GM19324 (cell line): Measurements from ENCODE around the gene LACTB.
"Not testable (repeated sequence)": the region's sequence is repeated elsewhere in the genome, so short reads cannot be mapped to it uniquely, and the experiment has no call there.

ENCODE experiments used
- ATAC-seq: cut with Tn5 transposase; IDR thresholded peaks from one replicate; pipeline ENCODE4 v1.9.1; 2021; ENCODE audit warnings: mild to moderate bottlenecking, moderate library complexity; ENCODE audit not compliant: unreplicated experiment, low FRiP score

LACTB gene

DNA sequence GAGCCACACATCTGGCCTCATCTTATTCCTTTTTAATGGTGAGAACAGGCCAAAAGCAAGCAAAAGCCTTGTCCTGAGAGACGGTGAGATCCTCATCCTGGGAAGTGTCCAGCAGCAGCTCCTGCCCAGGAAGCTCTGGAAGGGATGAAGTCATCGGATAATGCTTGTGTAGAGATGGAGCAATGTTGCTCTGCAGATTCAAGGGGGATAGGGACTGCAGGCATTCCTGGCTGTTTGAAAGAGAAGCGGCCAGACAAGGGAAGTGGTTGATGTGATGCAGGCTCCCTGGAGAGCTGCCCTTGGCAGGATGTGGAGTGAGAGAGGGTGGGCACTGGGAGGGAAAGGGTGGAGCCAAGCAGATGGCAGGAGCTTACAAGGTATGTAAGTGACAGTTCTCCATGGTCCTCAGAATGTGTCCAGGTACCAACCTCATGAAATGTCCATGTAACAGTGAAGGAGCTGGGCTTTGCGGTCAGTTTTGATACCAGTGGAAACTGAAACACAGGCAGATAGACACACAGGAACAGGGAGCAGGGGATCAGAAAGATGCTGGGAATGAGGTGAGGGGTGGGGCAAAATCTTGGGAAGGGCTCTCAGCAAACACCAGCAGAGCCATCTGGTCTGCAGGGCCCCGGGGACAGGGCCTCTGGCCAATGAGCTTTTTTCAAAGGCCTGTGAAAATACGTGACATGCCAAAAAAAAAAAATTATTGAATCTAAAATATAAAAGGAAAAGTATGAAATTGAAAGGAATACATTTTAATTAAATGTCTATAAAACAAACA, 32.2 kb upstream of the LACTB start:
- ATAC-seq = no peak

- no peak for ATAC-seq
Observed at GRCh38 chr15:63090472-63090871, 31.2 kb upstream of the LACTB start.

GRCh38 chr15:63090887-63091286, 30.8 kb upstream of the LACTB start:
- ATAC-seq = no peak

- no peak for ATAC-seq
Observed at GRCh38 chr15:63091679-63092446, 29.8 kb upstream of the LACTB start.

GRCh38 chr15:63093486-63094205, 28.0 kb upstream of the LACTB start:
- peak; percentile 57 for ATAC-seq

DNA sequence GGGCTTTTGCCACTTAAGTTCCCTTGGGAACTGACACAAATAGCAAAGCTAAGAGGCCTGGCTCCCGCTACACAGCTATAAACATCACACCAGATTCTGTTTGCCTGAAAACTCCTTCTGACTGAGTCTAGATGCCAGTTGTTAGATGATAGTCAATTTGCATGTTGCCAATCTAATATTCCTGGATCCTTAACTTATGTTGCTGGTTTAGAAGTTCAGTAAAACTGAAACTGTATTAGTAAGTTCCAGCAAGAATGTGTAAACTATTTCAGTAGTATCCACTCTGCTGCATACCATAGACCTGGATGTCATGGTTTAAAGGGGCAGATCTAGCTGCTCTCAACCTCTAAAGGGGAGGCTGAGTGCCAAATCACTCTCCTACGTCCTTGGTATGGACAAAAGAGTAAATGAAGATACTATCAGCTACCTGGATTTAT, 27.1 kb upstream of the LACTB start:
- ATAC-seq = no peak

GRCh38 chr15:63096178-63096577, 25.5 kb upstream of the LACTB start:
- ATAC-seq = no peak

GRCh38 chr15:63098901-63099300, 22.8 kb upstream of the LACTB start:
- ATAC-seq = not testable (repeated sequence)

DNA sequence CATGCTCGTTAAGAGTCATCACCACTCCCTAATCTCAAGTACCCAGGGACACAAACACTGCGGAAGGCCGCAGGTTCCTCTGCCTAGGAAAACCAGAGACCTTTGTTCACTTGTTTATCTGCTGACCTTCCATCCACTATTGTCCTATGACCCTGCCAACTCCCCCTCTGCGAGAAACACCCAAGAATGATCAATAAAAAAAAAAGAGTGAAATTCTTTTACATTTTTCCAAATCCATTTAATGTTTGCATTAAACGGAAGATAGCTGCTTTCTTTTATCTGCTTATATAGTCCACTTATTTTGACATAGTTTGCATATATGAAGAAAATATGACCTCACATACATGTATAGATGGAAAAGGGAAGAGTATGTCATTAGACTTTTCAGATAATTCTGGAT, 22.1 kb upstream of the LACTB start:
- ATAC-seq = not testable (repeated sequence)

DNA sequence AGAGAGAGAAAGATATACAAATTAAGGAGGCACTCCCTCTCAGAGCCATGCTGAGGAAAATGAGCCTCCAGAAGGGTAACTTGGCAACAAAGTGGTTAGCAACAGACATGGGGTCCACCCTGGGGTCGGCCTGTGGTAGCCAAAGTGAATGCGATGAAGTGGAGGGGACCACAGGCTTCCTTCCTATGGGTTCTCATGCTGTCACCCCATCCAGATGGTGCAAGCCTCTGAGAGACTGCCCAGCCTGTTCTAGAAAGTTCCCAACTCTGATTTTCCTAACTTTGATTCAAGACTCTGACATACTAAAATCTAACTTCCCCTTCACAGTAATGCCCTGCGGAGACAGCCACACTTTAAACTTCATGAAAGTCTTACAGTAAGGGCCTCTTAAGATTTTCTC, 18.2 kb upstream of the LACTB start:
- no peak for ATAC-seq

DNA sequence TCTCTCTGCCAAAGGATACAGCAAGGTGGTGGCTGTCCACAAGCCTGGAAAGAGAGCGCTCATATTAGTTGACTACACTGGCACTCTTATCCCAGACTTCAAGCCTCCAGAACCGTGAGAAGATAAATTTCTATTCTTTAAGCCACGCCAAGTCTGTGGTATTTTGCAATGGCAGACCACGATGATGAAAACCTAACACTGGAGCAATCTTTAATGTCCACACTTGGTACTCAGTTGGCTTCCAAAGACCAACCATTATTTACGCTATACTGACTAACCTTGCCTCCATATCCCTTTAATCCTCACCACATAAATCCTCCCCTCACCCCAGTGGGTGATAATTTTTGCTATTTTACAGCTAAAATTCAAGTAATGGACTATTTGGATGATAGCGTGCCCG, 16.9 kb upstream of the LACTB start:
- ATAC-seq = no peak

DNA sequence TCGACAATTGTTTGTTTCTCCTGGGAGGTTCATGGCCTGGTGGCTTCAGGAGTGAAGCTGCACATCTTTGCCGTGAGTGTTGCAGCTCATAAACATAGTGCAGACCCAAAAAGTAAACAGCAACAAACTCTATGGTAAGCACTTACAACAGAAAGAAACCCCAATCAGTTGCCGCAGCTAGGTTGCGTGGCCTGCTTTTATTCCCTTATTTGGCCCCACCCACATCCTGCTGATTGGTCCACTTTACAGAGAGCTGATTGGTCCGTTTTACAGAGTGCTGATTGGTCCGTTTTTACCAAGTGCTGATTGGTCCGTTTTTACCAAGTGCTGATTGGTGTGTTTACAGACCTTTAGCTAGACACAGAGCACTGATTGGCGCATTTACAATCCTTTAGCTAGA, 16.3 kb upstream of the LACTB start:
- not testable (repeated sequence) for ATAC-seq

DNA sequence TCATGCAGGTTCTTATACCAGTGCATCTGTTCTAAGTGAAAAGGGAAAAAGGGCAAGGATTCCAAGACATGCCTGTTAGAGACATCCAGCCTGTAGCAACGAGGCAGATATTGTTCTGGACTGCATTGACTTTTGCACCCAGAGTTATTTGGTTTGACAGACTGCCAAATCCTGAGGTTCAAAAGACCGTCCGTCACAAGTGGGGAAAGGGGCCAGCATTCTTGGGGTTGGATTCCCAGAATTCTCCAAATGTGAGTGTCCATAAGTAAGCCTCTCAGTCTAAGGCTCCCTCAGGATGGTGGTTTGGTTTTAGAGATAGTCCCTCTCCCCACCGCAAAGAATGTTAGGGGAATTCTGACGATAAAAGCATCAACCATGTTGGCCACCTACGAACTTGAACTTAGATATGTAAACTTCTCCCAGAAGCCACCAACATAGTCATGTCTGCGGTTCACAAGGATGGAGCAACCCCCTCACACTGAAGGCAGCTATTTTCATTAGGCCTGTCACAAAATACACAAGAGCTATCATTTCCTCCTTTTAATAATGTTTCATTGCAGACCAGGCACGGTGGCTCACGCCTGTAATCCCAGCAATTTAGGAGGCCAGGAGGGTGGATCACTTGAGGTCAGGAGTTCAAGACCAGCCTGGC, 13.6 kb upstream of the LACTB start:
- ATAC-seq = no peak

DNA sequence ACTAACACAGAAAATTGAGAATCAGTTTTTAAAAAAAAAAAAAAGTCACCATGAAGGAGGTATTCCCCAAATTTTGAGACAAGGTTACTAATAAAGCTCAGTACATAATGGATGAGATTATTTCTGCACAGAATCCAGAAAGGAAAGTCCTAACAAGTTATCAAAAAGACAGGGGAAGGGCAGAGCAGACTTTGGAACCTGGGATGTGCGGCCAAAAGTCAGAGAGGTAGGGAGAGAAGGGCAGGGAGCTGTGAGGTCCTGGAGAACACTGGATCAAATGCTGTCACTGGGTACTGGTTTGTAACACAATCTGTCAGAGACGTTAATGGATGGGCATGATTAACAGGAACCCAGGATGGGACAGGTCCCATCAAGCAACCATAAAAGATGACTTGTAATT, 12.2 kb upstream of the LACTB start:
- ATAC-seq = no peak

DNA sequence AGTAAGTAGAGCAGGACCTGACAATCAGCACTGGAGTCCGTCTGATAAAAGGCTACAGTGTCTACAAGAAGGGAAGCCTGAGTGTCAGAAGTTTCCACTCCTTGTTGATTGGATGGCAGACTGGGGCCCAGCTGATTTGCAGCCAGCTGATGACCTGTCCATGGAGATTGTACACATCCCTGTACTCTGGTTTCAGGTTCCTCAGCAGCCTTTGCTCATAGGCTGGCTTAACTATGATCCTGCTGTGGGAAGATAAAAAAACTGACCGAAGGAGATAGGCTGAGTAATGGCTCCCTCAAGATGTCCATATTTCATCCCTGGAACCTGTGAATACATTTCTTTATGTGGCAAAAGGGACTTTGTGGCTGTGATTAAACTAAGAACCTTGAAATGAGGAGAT, 11.7 kb upstream of the LACTB start:
- ATAC-seq = no peak

DNA sequence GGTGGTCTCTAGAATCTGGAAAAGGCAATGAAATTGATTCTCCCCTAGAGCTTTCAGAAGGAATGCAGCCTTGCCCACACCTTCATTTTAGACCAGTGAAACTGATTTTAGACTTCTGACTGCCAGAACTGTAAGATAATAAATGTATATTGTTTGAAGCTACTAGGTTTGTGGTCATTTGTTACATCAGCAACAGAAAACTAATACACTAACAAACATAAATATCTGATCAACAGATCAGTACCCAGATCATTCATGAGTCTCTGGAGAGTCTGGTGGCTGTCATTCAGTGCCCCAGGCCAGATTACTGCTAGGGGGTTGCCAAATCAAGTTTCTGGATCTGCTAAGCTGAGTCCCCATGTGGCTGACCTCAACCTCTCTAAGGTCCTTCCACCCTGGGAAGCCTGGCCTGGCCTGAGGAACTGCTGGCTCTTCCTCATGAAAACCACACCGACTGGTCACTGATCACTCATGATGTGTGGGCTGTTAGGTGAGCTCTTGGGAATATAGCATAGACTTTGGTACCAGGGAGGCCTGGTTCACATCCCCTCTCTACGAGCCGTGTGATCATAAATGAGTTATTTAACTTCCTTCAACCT, 11.1 kb upstream of the LACTB start:
- ATAC-seq = no peak

DNA sequence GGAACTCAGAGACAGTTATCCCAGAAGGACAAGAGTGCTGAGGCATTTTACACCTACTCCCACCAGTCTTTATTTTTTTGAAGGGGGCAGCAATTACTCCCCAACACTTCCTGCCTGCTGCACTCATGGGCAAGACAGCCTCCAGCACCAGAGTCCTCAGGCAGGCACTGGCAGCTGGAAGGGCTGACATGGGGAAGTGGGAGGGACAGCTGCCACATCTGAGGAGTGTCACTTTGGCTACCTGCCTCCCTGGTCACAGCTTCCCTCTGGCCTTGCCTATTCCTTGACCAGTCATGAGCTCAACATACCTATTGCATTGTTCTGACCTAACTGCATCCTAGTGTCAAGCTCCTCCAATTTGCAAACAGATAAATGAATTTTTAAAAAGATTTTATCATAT, 10.2 kb upstream of the LACTB start:
- no peak for ATAC-seq

- ATAC-seq = no peak
Observed at GRCh38 chr15:63112871-63113270, 8.8 kb upstream of the LACTB start.

GRCh38 chr15:63114465-63114864, 7.2 kb upstream of the LACTB start:
- ATAC-seq = no peak

DNA sequence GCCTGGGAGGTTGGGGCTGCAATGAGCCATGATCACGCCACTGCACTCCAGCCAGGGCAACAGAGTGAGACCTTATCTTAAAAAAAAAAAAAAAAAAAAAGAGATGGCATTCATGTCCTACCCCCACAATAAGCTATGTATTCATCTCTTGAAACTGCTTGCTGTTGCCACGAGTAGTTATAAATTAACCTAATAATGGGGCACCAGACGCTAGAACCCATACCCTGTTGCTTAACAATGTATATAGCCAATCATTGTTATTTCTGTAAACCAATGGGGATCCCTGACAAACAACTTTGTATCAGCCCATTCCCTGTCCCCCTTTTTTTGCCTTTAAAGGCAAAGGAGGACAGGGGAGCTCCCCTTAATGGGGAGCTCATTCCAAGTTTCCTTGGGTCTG, 2.8 kb upstream of the LACTB start:
- no peak for ATAC-seq
